ENCODE data around the gene CHRNA4. TPM values are rescaled to one million over a fixed set of nuclear protein-coding genes. Genes with fewer than 3 reads are reported as not detected.

CHRNA4 gene
- total RNA-seq, 3 donors from 2014 or later, result not detected

GRCh38 chr20:63293871-63294535, 67.1 kb downstream of the CHRNA4 start:
- peaks cover 12 to 64% of the 10 kb centered on the region in 2 donors for H3K27me3 ChIP-seq
- H3K9me3 ChIP-seq, result no peaks in the 10 kb centered on the region
- no peak overlapping the region for H3K27ac ChIP-seq
- H3K4me3 ChIP-seq, result no peak overlapping the region
- TF ChIP-seq POLR2AphosphoS5 (IDR thresholded peaks at IDR 0.05), result no peak
- TF ChIP-seq POLR2A (IDR thresholded peaks at IDR 0.05), result no peak
- no peak for TF ChIP-seq CTCF (IDR thresholded peaks at IDR 0.05)
- intact Hi-C loops (cut with DNase I; ENCODE audit: low total_unique reads), result loop anchor here (1.0 kb wide), 1 partner anchor 34 kb away; no protein-coding TSS in a partner anchor
- no peak for DNase-seq (ENCODE audit: low spot score in 2 of 2)
- no peaks in the 10 kb centered on the region for H3K36me3 ChIP-seq
- no peaks in the 10 kb centered on the region for H3K4me1 ChIP-seq

- no peak overlapping the region for H3K4me3 ChIP-seq
- no peaks in the 10 kb centered on the region for H3K4me1 ChIP-seq
- H3K27me3 ChIP-seq, result peaks cover 12 to 58% of the 10 kb centered on the region in 2 donors
- H3K36me3 ChIP-seq, result no peaks in the 10 kb centered on the region
- H3K27ac ChIP-seq, result no peak overlapping the region
- intact Hi-C loops (cut with DNase I; ENCODE audit: low total_unique reads), result no loop called here
- no peaks in the 10 kb centered on the region for H3K9me3 ChIP-seq
- DNase-seq (ENCODE audit: low spot score in 2 of 2), result no peak
- TF ChIP-seq POLR2AphosphoS5 (IDR thresholded peaks at IDR 0.05) (no peak), POLR2A (IDR thresholded peaks at IDR 0.05) (no peak), CTCF (IDR thresholded peaks at IDR 0.05) (no peak)
Measured at GRCh38 chr20:63293456-63293855, 67.7 kb downstream of the CHRNA4 start.

Other genes with a start within 250 kb of the CHRNA4 start
- 10 to 100 TPM; 23.0 to 32.8 (median 28.2) TPM for gene YTHDF1, start 145.2 kb downstream of the CHRNA4 start, total RNA-seq
- gene BIRC7, start 125.4 kb downstream of the CHRNA4 start, total RNA-seq, result 1 to 10 TPM in 1 of 3 donors, under 1 TPM in 1, not detected in 1; 0.32 to 1.2 TPM
- not detected for gene NKAIN4, start 106.9 kb downstream of the CHRNA4 start, total RNA-seq
- gene ARFGAP1, start 88.5 kb downstream of the CHRNA4 start, total RNA-seq, result 10 to 100 TPM; 24.3 to 44.6 (median 38.2) TPM
- not detected for gene COL20A1, start 68.2 kb downstream of the CHRNA4 start, total RNA-seq
- not detected for gene KCNQ2, start 111.3 kb upstream of the CHRNA4 start, total RNA-seq
- gene EEF1A2, start 137.7 kb upstream of the CHRNA4 start, total RNA-seq, result 10 to 100 TPM in 1 of 3 donors, 1 to 10 TPM in 1, under 1 TPM in 1; 0.48 to 20.6 (median 4.8) TPM
- 100 to 1,000 TPM in 2 of 3 donors, 10 to 100 TPM in 1; 71.8 to 151 (median 133) TPM for gene PPDPF, start 159.4 kb upstream of the CHRNA4 start, total RNA-seq
- 1 to 10 TPM in 1 of 3 donors, under 1 TPM in 2; 0.16 to 2.3 (median 0.88) TPM for gene PTK6, start 176.0 kb upstream of the CHRNA4 start, total RNA-seq
- gene SRMS, start 186.4 kb upstream of the CHRNA4 start, total RNA-seq, result under 1 TPM in 2 of 3 donors, not detected in 1; 0.59 to 0.66 TPM
- under 1 TPM; 0.29 to 0.33 (median 0.32) TPM for gene FNDC11, start 192.8 kb upstream of the CHRNA4 start, total RNA-seq
- 10 to 100 TPM in 2 of 3 donors, 1 to 10 TPM in 1; 9.9 to 22.6 (median 20.3) TPM for gene HELZ2, start 212.9 kb upstream of the CHRNA4 start, total RNA-seq